Kidney glomerular epithelial cell (primary cell): ENCODE data around the gene MFAP3L.

Experiments
- DNase-seq: peaks from one replicate; lab custom pipeline; 2025; lab: John Stamatoyannopoulos, UW

Gene MFAP3L

DNA sequence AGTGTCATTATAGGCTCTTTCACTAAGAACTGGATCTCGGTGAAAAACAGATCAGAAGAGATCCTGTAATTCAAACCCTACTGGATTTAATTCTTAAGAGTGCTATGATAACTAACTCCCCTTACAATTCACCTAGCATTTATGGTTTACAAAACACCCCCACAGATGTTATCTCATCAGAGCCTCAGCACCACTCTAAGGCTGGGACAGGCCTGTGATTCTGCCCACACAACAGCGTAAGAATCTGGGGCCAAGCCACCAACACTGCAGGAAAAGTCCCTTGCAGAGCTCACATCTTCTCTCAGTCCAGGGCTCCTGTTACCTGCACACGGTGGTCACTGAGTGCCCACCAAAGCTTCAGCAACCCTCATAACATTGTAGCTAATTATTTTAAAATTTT is 8.9 kb downstream of the MFAP3L start:
- DNase-seq: no peak

DNA sequence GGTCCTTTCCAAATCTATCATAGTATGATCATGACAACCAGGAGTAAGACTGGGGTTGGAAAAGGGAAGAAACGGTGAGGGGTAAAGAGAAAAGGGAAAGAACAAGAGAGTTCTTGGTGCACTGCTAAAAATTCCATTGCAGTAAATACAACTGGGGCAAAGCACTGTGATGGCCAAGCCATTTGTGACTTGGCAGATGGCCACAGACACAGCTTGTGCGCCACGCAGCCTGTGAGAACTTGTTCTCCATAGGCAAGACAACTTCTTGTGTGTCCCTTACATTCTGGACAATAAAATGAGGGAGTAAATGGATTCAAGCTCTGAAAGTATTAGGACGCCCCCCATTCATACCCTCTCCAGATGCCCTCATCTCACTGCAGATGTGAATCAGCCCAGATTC is 10.9 kb downstream of the MFAP3L start:
- no peak for DNase-seq

DNA sequence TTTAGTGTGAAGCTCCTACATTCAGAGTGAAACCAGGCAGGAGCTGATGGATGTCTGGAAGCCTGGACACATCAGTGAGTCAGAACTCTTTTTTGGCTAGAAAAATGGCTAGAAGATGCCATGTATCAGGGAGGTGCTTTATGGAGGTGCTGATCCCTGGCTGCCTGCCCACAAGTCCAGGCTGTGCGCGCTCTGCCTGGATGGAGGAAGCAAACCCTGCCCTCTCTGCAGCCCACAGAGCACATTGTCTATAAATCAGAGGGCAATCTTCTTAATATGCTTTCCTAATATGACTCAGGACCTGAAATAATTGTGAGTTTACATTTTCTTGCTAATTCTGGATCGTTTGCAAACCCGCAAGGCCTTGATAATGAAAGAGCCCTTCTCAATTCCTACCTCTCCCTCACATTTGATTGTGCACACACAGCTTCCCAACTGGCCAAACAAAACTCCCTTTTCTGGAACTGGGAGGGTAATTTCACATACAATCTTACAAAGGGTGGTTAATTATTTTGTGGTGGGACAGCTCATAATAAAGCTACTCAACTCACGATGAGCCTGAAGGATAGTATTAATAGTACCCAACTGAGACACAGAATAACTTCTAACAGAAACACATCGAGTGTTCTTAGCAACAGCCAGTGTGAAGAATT is 11.7 kb downstream of the MFAP3L start:
- DNase-seq: peak; percentile 81

DNA sequence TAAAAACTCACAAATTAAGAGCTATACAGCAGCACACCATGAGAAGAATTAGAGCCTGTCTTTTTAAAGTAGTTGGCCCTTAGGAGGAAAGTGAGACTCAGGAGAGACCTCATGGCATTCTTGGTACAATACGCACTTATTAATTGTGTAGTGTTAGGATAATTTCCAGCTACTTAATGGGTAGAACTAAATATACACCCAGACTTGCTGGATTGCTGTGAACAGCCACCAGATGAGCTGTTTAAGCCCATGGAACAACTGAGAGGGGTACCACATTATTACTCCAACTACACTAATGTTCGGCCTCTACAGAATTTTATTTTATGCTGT is 13.6 kb downstream of the MFAP3L start:
- no peak for DNase-seq

DNA sequence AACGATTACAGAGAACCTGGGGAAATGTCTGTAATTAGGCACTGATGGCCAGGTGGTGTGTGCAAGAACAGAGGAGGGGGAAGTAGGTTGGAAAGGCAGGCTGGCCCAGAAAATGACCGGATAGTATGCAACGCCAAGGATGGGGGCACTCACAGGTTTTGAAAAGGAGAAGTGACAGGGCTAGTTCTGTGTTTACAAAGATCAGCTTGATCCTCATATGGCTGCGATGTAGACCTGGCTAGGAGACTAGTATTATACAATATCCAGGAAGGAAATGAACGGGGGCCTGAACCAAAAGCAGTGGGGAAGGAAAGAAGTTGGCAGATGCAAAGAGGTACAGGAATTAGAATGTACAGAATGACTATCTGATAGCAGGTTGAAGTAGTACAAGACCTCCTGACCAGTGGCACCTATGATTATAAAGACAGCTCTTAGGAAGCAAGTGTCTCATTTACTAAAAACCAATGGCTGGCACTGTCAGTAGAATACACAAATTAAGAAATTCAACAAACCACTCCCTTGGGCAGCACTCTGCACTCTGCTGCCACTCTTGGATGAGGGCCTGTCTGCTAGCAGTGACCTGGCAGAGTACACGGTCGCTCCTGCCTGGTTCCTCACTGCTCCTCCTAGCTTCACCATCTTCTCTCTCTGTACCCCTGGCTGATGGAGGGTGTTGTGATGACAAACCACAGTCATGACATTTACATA is 14.1 kb downstream of the MFAP3L start:
- DNase-seq: no peak

DNA sequence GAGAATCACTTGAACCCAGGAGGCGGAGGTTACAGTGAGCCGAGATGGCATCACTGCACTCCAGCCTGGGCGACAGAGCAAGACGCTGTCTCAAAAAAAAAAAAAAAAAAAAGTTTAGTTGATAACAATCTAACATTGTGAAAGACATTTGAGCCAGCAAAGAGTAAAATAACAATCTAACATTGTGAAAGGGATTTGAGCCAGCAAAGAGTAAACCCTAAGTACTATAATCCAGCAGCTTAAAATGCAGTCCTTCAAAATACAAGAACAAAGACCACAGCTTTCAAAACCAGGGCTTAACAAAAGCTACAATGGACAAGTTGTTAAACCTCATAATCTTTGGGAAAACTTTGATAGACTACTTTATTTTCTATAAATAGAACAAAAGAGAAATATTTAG is 16.9 kb downstream of the MFAP3L start:
- DNase-seq: no peak

DNA sequence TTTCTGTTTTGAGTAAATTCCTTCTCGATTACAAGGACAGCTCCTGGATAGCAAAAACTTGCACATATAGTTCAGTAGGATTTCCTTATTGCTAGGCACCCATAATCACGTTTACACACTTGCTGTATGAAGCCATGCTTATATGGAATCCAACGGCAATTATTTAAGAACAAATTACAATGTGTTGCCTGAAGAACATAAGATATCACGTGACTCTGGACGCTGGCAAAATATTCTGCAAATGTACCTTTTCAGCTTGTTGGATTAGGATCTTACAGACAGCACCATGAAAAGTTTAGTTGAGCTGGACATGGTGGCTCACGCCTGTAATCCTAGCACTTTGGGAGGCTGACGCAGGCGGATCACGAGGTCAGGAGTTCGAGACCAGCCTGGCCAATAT is 17.4 kb downstream of the MFAP3L start:
- no peak for DNase-seq

DNA sequence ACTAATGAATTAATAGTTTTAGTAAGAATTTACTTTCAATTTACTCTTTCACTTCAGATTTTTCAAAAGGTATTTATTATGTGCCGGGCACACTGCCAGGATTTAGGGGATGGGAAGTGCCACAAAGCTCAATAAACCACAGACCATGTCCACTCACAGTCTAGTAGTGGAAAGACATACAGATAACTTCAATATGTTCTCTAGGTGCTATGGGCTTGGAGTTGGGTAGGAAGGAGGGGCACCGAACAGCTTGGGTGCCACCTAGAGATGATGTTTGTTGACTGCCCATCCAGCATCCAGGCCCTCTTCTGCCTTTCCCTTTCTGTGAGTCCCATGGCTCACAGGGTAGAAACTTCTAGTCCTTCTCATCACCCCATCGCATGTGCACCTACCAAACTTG is 17.8 kb downstream of the MFAP3L start:
- DNase-seq: no peak

DNA sequence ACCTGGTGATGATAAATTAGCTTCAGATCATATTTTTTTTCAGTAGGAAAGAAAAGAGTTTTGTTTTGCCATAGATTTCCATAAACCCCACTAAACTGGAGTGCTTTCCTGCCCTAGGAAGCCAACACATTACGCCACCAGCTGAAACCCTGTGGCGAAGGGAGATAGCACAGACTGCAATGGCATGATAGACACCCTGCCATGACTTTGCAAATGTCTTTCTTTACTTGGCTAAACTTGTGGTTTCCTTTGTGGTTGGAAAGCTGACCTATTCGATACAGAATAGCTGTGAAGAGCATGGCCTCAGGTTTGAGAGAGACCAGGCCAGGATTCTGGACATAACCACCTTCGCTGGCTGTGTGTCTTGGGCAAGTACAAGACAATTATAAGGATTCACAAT is 19.1 kb downstream of the MFAP3L start:
- no peak for DNase-seq

DNA sequence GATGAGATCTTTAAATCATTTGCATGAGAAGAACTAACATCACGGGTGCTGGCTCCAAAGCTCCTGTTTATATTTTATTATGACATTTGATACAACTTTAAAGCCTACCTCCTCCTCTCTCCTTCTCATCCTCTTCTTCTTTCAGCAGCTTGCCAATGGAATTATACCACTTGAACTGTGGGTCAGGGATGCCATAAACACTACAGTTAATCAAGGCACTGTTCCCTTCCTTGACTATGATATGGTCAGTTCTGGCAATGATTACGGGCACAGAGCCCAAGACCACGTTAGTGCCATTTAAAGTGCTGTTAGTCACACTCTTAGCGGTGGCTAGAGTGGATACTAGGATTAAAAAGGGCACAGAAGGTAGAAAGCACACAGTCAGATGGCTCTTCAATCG is 20.7 kb downstream of the MFAP3L start:
- no peak for DNase-seq

DNA sequence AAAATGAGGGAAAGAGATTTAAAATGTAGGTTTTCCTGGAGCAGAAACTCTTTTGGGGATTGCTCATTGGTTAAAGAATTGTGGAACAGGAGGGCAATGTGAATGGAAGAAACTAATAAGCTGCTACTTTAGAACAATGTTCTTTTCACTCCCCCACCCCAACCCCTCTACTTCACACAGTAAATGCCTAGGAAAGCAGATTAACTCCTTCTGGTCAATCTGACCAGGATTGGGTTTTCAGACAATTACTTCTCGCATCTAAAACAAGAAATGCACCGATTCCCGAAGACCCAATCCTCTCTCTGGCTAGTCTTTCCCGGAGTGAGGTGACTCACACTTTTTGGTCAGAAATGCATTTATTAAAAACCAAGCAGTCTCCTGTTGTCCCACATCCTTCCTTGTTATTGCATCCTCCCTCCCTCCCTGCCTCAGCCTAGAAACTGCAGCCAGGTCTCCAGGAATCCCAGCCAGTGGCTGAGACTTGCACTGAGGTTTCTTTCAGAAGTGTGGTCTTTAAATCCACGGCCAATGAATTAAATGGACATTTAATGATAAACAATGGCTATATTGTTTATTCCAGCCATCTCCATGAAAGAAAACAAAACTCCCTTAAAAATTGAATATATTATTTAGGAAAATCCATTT is 21.4 kb downstream of the MFAP3L start:
- DNase-seq: no peak

DNA sequence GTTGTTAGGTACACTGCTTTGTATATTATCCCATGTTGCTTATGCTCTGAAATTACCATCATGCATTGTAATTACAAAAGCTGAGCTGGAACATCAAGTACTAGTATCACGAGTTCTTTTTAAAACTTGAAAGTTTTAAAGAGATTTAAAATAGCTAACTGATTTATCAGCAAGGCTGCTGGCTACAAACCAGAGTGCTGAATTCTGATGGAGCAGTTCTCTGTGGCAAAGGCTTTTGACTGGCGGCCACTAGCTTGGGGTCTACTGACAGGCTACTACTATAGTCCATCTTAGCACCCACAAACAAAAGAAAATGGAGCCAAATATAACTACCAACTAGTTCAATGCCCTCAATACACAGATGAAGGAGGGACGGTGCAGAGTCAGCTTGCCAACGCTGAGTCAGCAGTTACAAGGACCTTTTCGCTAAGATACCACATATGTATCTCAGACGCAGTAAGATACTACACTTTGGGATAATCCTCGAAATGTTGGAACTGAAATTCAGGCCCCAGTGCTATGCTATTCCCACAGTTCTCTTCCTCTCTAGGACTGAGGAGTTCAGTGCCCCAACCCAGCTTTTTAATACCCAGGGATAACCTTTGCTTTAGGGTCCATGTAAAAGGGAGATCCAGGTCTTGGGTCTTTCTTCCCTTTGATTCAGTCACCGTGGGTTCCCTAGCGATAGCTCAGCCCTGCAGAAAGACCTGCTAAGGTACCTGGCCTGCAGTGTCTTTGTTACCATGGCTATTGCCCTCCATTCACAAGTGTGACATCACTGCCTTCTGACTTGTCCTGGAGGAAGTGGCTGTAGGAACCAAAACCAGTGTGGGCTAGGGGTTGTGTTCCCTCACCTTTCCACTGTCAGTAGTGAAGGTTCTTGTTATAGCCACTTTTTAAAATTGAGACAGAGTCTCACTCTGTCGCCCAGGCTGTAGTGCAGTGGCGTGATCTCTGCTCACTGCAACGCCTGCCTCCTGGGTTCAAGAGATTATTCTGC is 22.8 kb downstream of the MFAP3L start:
- DNase-seq: no peak

DNA sequence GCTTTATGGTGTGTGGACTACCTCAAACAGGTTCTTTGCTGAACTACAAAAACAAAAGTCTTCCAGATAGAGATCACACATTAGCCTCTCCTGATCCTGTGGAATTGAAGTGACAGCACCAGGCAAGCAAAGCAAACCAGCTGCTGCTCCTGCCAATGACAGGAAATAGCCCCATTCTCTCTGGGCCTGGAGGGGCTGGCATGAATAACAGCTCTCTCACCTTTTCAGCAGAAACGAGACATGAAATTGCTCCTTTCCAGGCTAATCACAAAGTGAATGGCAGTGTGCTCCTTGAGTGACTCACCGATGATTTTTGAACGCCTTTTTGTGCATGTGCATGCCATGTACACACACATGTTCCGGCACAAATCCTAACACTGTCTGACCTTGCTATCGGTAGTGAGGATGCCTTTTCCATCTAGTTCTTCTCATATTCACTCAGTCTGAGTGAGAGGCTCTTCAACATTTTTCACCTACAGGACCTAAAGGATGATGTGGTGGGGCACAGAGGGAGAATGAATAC is 24.4 kb downstream of the MFAP3L start:
- no peak for DNase-seq

DNA sequence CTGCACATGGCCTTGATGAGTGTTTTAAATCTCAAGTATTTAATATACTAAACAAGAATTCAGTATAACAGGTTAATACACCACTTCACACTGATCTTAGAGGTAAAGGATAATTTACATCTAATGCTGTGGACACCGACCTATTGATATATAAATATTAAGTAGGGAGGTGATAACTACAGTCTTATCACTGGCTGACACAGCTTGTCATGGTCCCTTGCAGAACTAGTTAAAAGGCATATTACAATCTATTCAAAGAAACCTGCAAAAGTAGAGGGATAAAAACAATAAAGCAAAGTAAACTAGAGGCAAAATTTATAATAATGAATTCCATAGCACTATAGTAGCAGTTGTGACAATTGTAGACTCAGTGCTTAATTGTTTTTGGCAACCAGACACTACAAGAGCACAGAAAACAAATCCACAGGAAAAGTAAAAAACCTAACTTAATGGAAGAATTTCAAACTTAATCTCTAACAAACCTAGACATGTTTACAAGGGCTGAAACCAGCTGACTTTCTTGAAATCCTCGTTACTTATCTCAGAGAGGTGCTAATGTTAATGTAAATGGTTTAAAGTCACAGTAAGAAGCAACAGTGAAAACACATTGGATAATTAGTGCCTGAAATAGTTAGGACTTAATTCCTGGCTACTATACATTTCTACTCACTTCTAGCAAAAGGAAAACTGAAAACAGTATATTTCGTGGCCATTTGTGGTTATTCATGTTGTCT is 25.0 kb downstream of the MFAP3L start:
- no peak for DNase-seq

DNA sequence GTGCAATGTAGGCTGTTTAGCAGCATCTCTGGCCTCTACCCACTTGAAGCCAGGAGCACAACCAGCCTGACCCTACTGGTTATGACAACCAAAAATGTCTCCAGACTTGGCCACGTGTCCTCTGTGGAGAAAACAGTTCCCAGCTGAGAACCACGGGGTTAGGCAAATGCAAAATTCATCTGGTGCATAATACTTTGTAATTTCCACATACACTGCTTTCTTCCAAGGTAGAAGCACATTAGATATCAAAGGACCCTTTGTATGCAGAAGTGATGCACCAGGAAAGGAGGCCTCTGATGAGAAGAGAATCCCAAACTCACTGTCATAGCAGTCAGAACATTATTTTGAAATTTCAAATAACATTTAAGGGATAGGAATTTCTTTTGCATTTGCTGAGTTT is 26.3 kb downstream of the MFAP3L start:
- no peak for DNase-seq

DNA sequence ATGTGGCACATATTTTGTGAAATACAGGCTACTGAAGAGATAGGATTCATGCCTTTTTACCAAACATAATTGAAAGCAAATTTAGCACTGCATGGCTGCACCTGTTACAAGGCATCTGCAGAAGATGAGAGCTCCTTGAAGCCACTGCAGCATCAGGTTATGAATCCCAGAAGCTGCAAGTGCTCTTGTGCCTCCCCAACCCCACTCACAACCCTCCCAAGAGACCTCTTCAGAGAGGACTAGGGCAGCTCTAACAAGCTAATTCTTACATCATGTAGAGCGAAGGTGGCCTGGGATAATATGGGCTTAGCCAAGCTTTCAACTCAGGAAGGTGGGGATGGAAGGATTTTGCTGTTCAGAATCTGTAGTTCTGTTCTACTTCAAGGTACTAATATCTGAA is 27.2 kb downstream of the MFAP3L start:
- no peak for DNase-seq

DNA sequence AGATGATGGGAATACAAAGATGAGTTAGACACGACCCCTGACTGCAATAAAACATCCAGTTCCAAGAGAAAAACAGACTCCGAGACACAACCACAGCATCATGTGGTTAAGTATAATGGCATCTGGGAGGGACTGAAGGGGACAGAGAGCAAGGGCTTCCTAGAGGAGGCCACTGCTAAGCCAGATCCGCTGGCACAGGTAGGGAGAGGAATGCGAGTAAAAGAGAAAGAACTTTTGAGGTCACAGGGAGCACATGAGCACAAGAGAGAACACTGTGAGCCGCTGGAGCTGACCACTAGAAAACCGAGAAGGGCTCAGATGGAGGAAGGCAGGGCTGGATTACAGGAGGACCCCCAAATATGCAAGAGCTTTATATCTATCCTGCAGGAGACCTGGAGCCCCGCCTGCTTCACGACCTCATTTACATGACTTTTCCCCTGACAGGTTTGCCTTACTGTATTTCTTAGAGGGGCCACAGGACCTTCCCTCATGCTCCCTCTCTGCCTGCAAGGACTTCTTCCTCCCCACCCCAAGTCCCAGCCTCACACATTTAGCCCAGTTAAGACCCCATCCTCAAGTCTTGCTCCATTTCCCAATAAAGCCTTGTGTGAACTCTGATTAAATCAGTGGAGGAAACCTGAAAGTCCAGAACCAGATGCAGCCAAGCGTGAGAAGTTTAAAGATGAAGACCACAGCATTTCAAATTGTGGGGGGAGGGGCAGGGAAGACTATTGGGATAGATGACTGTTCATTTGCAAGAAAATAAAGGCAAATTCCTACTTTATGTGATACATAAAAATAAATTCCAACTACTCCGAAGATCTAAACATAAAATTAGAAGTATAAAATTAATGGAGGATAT is 29.6 kb downstream of the MFAP3L start:
- DNase-seq: no peak

DNA sequence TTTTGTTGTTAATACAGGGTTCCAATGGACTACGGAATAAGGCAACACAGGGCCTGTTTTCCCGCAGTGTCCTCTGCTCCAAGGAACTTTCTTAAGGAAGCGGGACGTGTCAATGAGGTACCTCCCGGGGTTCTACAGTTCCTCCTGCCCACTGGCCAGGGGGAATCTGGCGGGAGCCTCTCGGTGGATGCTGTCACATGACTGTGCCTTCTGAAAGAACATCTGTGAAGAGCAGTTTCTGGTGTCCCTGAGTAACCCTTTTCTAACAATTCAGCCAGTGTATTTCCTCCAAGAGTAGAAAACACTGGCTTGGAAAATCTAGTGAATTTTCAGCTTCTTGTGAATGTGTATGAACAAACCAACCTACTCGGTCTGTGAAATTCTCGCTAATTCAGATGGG is 32.7 kb downstream of the MFAP3L start:
- DNase-seq: no peak

DNA sequence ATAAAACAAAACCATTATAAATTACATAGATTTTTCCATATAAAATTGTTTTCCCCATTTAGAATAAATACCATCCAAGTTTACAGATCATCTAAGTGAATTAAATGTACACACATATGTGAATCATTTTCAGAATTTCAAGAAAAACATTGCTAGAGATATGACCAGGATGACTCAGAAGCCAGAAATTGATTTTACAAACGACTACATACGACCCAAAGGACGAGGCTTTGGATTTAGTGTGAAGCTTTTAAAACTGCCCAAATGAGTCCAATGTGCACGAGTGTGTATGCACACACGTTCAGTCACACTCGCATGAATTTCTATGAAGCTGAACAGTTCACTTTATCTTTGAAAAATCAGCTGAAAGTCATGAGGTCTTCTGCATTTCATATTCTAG is 37.9 kb downstream of the MFAP3L start:
- no peak for DNase-seq
